Measurements from ENCODE around the gene USP3.

USP3 gene
- 199 to 478 reads per million in 2 donors for total RNA-seq

- peak; percentile 85 to 96 (median 90) for DNase-seq
Observed at GRCh38 chr15:63504247-63504978, at the start of gene USP3. USP3 (plus strand) TSS chr15:63504593; CDS start chr15:63504740, 147 bp downstream.

- DNase-seq, result no peak
Observed at GRCh38 chr15:63456258-63456657, 48.1 kb upstream of the USP3 start.

- DNase-seq, result no peak
Observed at GRCh38 chr15:63457379-63457778, 47.0 kb upstream of the USP3 start.

- DNase-seq, result no peak
Observed at GRCh38 chr15:63458026-63458425, 46.4 kb upstream of the USP3 start.

GRCh38 chr15:63458794-63459395 is 45.5 kb upstream of the USP3 start:
- no peak for DNase-seq

GRCh38 chr15:63460210-63461155 is 43.9 kb upstream of the USP3 start:
- no peak for DNase-seq

- DNase-seq, result no peak
Observed at GRCh38 chr15:63461230-63461985, 43.0 kb upstream of the USP3 start.

GRCh38 chr15:63462088-63462487 is 42.3 kb upstream of the USP3 start:
- no peak for DNase-seq

- no peak for DNase-seq
Observed at GRCh38 chr15:63463036-63463435, 41.4 kb upstream of the USP3 start.

GRCh38 chr15:63463793-63464192 is 40.6 kb upstream of the USP3 start:
- DNase-seq, result no peak

- no peak for DNase-seq
Observed at GRCh38 chr15:63465104-63465503, 39.3 kb upstream of the USP3 start.

GRCh38 chr15:63466378-63467192 is 37.8 kb upstream of the USP3 start:
- peak in 2 of 5 experiments; percentile 48 to 82 for DNase-seq

GRCh38 chr15:63469190-63469589 is 35.2 kb upstream of the USP3 start:
- peak in 2 of 5 experiments; percentile 10 to 47 for DNase-seq

GRCh38 chr15:63469984-63470383 is 34.4 kb upstream of the USP3 start:
- DNase-seq, result no peak

GRCh38 chr15:63473007-63473748 is 31.2 kb upstream of the USP3 start:
- DNase-seq, result peak in 1 of 5 experiments; percentile 52

GRCh38 chr15:63473749-63473998 is 30.7 kb upstream of the USP3 start:
- DNase-seq, result no peak

GRCh38 chr15:63473999-63474809 is 30.2 kb upstream of the USP3 start:
- peak in 3 of 5 experiments; percentile 21 to 51 (median 39) for DNase-seq

- DNase-seq, result no peak
Observed at GRCh38 chr15:63474810-63475316, 29.5 kb upstream of the USP3 start.

- no peak for DNase-seq
Observed at GRCh38 chr15:63475707-63476106, 28.7 kb upstream of the USP3 start.

- no peak for DNase-seq
Observed at GRCh38 chr15:63476229-63476632, 28.2 kb upstream of the USP3 start.

All from T-helper 2 cell (primary cell).